Adrenal gland (tissue), 12 donors: ENCODE results near the gene FHIT. TPM values are rescaled to one million over a fixed set of nuclear protein-coding genes. Genes with fewer than 3 reads are reported as not detected.

ENCODE experiments used
- DNase-seq, 7 donors: peaks; one replicate each; pipeline ENCODE4 v3.0.0-alpha.2; 2019 to 2020
- H3K27ac ChIP-seq, 5 donors: fragments of 200-600 bp; sonication (generic) in 4 of 5; 1 replicate in 3 of 5; 2 replicates in 2 of 5; pipeline versions ENCODE4 v1.5.1 to v1.8.0; 2016 to 2020; ENCODE audit warnings: mild to moderate bottlenecking in 1 of 5
- H3K27me3 ChIP-seq: fragments of 200-600 bp; 2 replicates; pipeline ENCODE4 v1.8.0; 2021
- H3K36me3 ChIP-seq, 2 donors: fragments of 200-600 bp; replicated peaks in 1 of 2; 1 replicate in 1 of 2; 2 replicates in 1 of 2; pipeline versions ENCODE4 v1.5.1 to v1.8.0; 2018 to 2022
- H3K4me1 ChIP-seq, 2 donors: fragments of 200-600 bp; replicated peaks in 1 of 2; 1 replicate in 1 of 2; 2 replicates in 1 of 2; pipeline versions ENCODE4 v1.5.1 to v1.8.0; 2018 to 2021
- H3K4me3 ChIP-seq, 4 donors: fragments of 200-600 bp; sonication (generic) in 3 of 4; one replicate each; pipeline ENCODE4 v1.5.1; 2016 to 2018
- H3K9me3 ChIP-seq, 3 donors: fragments of 200-600 bp; sonication (generic) in 1 of 3; replicated peaks in 1 of 3; 1 replicate in 2 of 3; 2 replicates in 1 of 3; pipeline versions ENCODE4 v1.5.1 to v1.8.0; 2016 to 2021
- POLR2A ChIP-seq, 2 donors: fragments of 450-650 bp; IDR thresholded peaks; one replicate each; pipeline ENCODE4 v1.6.1; 2017; ENCODE audit warnings: antibody characterized with exemption in 2 of 2, mild to moderate bottlenecking in 2 of 2, moderate library complexity in 1 of 2
- WGBS, 4 donors: extraction: QIAGEN DNeasy Blood & Tissue Kit in 2 of 4; methylation state at CpG; one replicate each; pipeline versions ENCODE4 v1.1.5 to v1.1.7; 2013 to 2017; 5-methylcytosine and 5-hydroxymethylcytosine counted together
- intact Hi-C, 2 donors: fragments of 100-400 bp; cut with DNase I; formaldehyde crosslinking; loops; one replicate each; pipeline versions ENCODE4 v1.14.1 to v1.15.0; 2022 to 2023
- polyA plus RNA-seq, 3 donors: library from polyadenylated mRNA; stranded (reverse); fragments of 200-250 nt in 2 of 3; fragments of 350-450 nt in 1 of 3; fragmentation: Illumina TruSeq in 1 of 3; extraction: RNeasy Lipid Tissue Mini Kit (QIAGEN cat#74804) in 1 of 3; gene quantifications; one replicate each; pipeline ENCODE4 v1.2.3, GENCODE V29; 2013 to 2014
- total RNA-seq, 9 donors: library from RNA; depleted of rRNA in 4 of 9; stranded (reverse); fragments of >200 nt in 4 of 9; fragments of 120-200 nt in 1 of 9; fragmentation: NEBNext Ultra II Directional in 1 of 9; extraction: Animal tissue kit (Norgen Biotek cat#: 25700) in 1 of 9; gene quantifications; one replicate each; pipeline versions ENCODE4 v1.1.0 to v1.2.4, GENCODE V29; 2013 to 2023
- TF ChIP-seq, protein P1 (sequence below), 6 experiments: fragments of 450-650 bp in 4 of 6; fragments of 200-600 bp in 2 of 6; sonication (generic) in 1 of 6; IDR thresholded peaks; 1 replicate in 5 of 6; 2 replicates in 1 of 6; pipeline versions ENCODE4 v1.5.1 to v1.8.0; 2016 to 2021; ENCODE audit warnings: antibody characterized with exemption in 6 of 6, mild to moderate bottlenecking in 2 of 6, moderate library complexity in 1 of 6
- donor health status: healthy with polysubstance abuse.
- donor health status: Bipolar disorder and iron deficiency.
- donor health status: DM: yes; HTN: yes; CAD: no.
- donor health status: DM: no; HTN: no; CAD: no.
- donor health status: DM: no; HTN: no; CAD: no.
- donor health status: DM: yes; HTN: yes; CAD: no.

The FHIT gene
- total and polyA plus RNA-seq, 12 donors, result 14.1 to 43.9 (median 28.8) TPM

DNA sequence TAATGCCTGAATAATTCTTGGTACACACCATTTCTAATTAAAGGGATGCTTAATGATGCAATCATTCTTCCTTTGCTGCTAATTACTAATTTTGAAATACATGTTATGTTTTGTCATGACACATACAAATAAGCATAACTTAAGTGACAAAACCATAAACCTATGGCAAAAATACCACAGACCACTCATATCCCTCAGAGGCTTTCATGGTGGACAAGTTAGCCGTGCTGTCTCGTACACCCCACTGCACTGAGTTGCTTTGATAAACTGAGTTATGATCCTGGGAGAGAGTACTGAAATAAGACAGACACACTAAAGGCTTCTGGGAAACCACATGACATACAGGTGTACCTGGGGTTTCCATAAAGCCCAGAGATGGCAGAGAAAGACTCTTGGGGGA, 913.8 kb downstream of the FHIT start:
- Histone ChIP-seq H3K36me3 (no peaks in the 10 kb centered on the region), H3K27ac (no peak overlapping the region), H3K4me3 (no peak overlapping the region), H3K9me3 (no peaks in the 10 kb centered on the region), H3K4me1 (no peaks in the 10 kb centered on the region), H3K27me3 (no peaks in the 10 kb centered on the region)
- TF ChIP-seq POLR2A (IDR thresholded peaks at IDR 0.05), result no peak
- TF ChIP-seq, protein P1, sequence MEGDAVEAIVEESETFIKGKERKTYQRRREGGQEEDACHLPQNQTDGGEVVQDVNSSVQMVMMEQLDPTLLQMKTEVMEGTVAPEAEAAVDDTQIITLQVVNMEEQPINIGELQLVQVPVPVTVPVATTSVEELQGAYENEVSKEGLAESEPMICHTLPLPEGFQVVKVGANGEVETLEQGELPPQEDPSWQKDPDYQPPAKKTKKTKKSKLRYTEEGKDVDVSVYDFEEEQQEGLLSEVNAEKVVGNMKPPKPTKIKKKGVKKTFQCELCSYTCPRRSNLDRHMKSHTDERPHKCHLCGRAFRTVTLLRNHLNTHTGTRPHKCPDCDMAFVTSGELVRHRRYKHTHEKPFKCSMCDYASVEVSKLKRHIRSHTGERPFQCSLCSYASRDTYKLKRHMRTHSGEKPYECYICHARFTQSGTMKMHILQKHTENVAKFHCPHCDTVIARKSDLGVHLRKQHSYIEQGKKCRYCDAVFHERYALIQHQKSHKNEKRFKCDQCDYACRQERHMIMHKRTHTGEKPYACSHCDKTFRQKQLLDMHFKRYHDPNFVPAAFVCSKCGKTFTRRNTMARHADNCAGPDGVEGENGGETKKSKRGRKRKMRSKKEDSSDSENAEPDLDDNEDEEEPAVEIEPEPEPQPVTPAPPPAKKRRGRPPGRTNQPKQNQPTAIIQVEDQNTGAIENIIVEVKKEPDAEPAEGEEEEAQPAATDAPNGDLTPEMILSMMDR (IDR thresholded peaks at IDR 0.05), result no peak
- no peak for DNase-seq
- 88 to 100% (median 92%) methylated on average over 2 of the region's 2 CpGs for WGBS, 4 donors
- intact Hi-C loops, result no loop called here

DNA sequence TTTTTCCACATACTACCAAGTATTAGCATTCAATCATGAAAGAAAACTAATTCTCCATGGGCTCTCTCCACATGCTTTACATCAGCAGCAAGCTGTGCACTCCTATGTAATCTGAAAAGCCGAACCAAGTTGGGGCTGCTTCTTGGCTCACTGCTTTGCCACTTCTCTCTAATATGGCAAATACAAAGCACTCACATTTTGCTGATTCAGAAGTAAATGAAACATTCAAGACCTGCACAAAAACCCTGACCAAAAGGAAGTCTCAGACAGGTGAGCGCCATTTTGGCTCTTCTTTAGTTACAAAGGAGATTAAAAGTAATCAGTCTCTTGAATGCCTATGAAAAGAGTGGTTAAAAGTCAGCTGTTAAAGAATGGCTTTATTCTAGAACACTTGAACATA, 915.2 kb downstream of the FHIT start:
- TF ChIP-seq, protein P1 (IDR thresholded peaks at IDR 0.05), result no peak
- TF ChIP-seq POLR2A (IDR thresholded peaks at IDR 0.05), result no peak
- Histone ChIP-seq H3K27me3 (no peaks in the 10 kb centered on the region), H3K4me3 (no peak overlapping the region), H3K27ac (no peak overlapping the region), H3K9me3 (no peaks in the 10 kb centered on the region), H3K36me3 (no peaks in the 10 kb centered on the region), H3K4me1 (no peaks in the 10 kb centered on the region)
- intact Hi-C loops, result no loop called here
- no peak for DNase-seq
- 50 to 98% (median 83%) methylated on average over 2 of the region's 2 CpGs for WGBS, 4 donors

DNA sequence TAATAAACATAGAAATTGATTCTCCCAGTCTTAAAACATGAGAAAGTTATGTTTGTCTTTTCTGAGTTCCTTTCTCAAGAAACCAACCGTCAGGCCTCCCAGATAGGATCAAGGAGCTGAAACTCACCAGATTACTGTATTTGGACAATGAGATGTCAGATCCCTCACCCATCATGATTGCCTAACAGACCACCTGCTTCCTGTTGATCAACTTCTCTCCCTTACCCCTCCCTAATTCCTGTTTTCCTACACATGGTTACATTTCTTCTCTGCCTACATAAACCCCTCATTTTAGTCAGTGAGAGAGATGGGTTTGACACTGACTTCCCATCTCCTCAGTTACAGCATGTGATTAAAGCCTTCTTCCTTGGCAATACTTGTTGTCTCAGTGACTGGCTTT, 917.5 kb downstream of the FHIT start:
- no peak for TF ChIP-seq POLR2A (IDR thresholded peaks at IDR 0.05)
- Histone ChIP-seq H3K4me3 (no peak overlapping the region), H3K4me1 (no peaks in the 10 kb centered on the region), H3K9me3 (no peaks in the 10 kb centered on the region), H3K36me3 (no peaks in the 10 kb centered on the region), H3K27ac (no peak overlapping the region), H3K27me3 (no peaks in the 10 kb centered on the region)
- DNase-seq, result no peak
- intact Hi-C loops, result no loop called here
- WGBS, 4 donors, result 62 to 70% (median 66%) methylated on average over 1 of the region's 1 CpG

DNA sequence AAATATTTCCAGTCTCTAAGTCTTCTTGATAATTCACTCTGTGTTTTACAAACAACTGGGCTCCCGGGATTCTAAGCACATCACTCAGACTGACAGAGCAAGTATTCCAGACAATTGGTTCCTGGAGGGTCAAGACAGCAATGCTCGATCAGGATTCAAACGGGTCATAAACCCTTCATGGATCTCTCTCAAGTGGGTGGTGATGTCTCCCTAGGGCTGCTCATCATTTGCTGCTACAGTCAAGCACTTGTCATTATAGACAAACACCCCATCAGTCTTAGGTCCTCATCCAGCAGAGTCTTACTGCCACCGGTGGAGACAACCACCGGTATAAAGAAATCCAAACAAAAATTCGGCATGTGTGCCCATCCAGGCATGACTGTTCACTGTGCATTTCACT, 921.1 kb downstream of the FHIT start:
- H3K27ac ChIP-seq, result no peak overlapping the region
- WGBS, 4 donors, result 51 to 65% (median 59%) methylated on average over 6 of the region's 6 CpGs
- H3K36me3 ChIP-seq, result no peaks in the 10 kb centered on the region
- no peak for DNase-seq
- H3K27me3 ChIP-seq, result no peaks in the 10 kb centered on the region
- no peaks in the 10 kb centered on the region for H3K9me3 ChIP-seq
- intact Hi-C loops, result no loop called here
- no peak overlapping the region for H3K4me3 ChIP-seq
- no peak for TF ChIP-seq POLR2A (IDR thresholded peaks at IDR 0.05)
- TF ChIP-seq, protein P1 (IDR thresholded peaks at IDR 0.05), result no peak
- no peaks in the 10 kb centered on the region for H3K4me1 ChIP-seq

DNA sequence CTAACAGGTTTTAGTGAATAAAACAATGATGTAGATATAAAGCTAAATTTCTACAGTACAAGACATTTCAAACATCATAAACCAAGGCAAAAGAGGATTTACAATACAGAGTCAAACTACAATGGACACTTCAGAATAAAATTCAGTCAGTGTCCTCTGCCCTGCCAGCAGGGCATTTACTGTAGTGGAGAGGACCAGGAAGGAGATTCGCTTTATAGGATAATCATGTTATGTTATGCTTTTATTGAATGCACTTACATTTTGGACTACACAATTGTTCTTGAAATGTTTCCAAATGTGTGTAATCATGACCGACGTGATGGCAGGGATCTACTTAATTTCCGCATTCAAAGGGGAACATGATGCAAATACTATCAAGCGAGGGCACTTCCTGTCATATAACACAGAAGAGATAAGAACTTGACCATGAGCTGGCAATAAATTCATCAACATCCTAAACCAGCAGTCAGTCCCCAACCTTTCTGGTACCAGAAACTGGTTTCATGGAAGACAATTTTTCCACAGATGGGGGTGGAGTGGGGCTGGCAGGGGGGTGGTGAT, 925.6 kb downstream of the FHIT start:
- H3K4me3 ChIP-seq, result no peak overlapping the region
- H3K36me3 ChIP-seq, result no peaks in the 10 kb centered on the region
- no peak for TF ChIP-seq POLR2A (IDR thresholded peaks at IDR 0.05)
- TF ChIP-seq, protein P1 (IDR thresholded peaks at IDR 0.05), result no peak
- H3K9me3 ChIP-seq, result no peaks in the 10 kb centered on the region
- H3K27me3 ChIP-seq, result no peaks in the 10 kb centered on the region
- intact Hi-C loops, result no loop called here
- no peak overlapping the region for H3K27ac ChIP-seq
- WGBS, 4 donors, result 63 to 80% (median 70%) methylated on average over 5 of the region's 5 CpGs
- no peaks in the 10 kb centered on the region for H3K4me1 ChIP-seq
- DNase-seq, result no peak
